Caco-2 (cell line): ENCODE results near the gene GP1BB. TPM values are rescaled to one million over a fixed set of nuclear protein-coding genes. Genes with fewer than 3 reads are reported as not detected.

Source experiments
- BruUV-seq: library from RNA; stranded (reverse); fragments of 400-500 nt; replicated peaks from 2 replicates; lab custom pipeline; 2021; lab: Mats Ljungman, UMichigan
- CTCF ChIA-PET: fragments of 300-600 bp; sonication (Branson Sonifier 250); formaldehyde crosslinking; loops from one replicate; lab custom pipeline; 2022; ENCODE audit warnings: antibody characterized with exemption; lab: Charles Lee
- POLR2A ChIA-PET: fragments of 300-600 bp; sonication (Branson Sonifier 250); formaldehyde crosslinking; loops from one replicate; lab custom pipeline; 2022; ENCODE audit warnings: antibody characterized with exemption; lab: Charles Lee
- DNase-seq, 2 experiments: peaks; one replicate each; pipeline versions ENCODE4 v3.0.0 to v3.0.0-alpha.2; 2020 to 2022
- H3K27me3 ChIP-seq: replicated peaks from 2 replicates; pipeline ENCODE4 v1.6.0; 2011; ENCODE audit warnings: low read length; ENCODE audit not compliant: control insufficient read depth, insufficient read depth
- H3K36me3 ChIP-seq: 2 replicates; pipeline ENCODE4 v1.5.1; 2011; ENCODE audit warnings: low read length; ENCODE audit not compliant: control insufficient read depth, insufficient read depth
- H3K4me1 ChIP-seq: fragments of 250-450 bp; sonication (Bioruptor Pico); 2 replicates; pipeline ENCODE4 v1.5.1; 2020; ENCODE audit warnings: mild to moderate bottlenecking
- H3K4me3 ChIP-seq: 2 replicates; pipeline ENCODE4 v1.5.1; 2011; ENCODE audit warnings: low read depth, mild to moderate bottlenecking, control low read depth, low read length
- H3K9me3 ChIP-seq: fragments of 250-450 bp; sonication (Bioruptor Pico); 2 replicates; pipeline ENCODE4 v1.5.1; 2020; ENCODE audit warnings: mild to moderate bottlenecking, moderate library complexity
- H3K27ac Mint-ChIP-seq: one replicate; pipeline ENCODE4 v1.8.0; 2022; ENCODE audit warnings: mixed read lengths; ENCODE audit not compliant: unreplicated experiment
- H3K27me3 Mint-ChIP-seq: one replicate; pipeline ENCODE4 v1.8.0; 2022; ENCODE audit warnings: mixed read lengths; ENCODE audit not compliant: insufficient read depth, unreplicated experiment
- H3K36me3 Mint-ChIP-seq: one replicate; pipeline ENCODE4 v1.8.0; 2022; ENCODE audit warnings: mild to moderate bottlenecking, mixed read lengths; ENCODE audit not compliant: insufficient read depth, unreplicated experiment
- H3K4me1 Mint-ChIP-seq: one replicate; pipeline ENCODE4 v1.8.0; 2022; ENCODE audit warnings: low read depth, mixed read lengths; ENCODE audit not compliant: unreplicated experiment
- H3K4me3 Mint-ChIP-seq: one replicate; pipeline ENCODE4 v1.8.0; 2022; ENCODE audit warnings: mild to moderate bottlenecking, moderate library complexity, mixed read lengths; ENCODE audit not compliant: unreplicated experiment
- H3K9me3 Mint-ChIP-seq: one replicate; pipeline ENCODE4 v1.8.0; 2022; ENCODE audit warnings: mixed read lengths; ENCODE audit not compliant: unreplicated experiment
- CTCF ChIP-seq, 2 experiments: fragments of 200-600 bp in 1 of 2; IDR thresholded peaks; 1 replicate in 1 of 2; 2 replicates in 1 of 2; pipeline versions ENCODE4 v1.5.1 to v1.8.0; 2011 to 2022; ENCODE audit warnings: antibody characterized with exemption in 1 of 2, control low read depth in 1 of 2, inconsistent platforms in 1 of 2, low read depth in 1 of 2, low read length in 1 of 2, mild to moderate bottlenecking in 1 of 2, moderate library complexity in 1 of 2; ENCODE audit not compliant: insufficient read depth in 1 of 2, severe bottlenecking in 1 of 2, unreplicated experiment in 1 of 2
- intact Hi-C: fragments of 100-400 bp; cut with micrococcal nuclease; formaldehyde crosslinking; loops from one replicate; pipeline ENCODE4 v1.10.0; 2022; ENCODE audit not compliant: unreplicated experiment
- total RNA-seq: library from RNA; stranded (reverse); gene quantifications from 2 replicates; pipeline ENCODE4 v1.2.3, GENCODE V29; 2022

The GP1BB gene
- total RNA-seq, 1 experiment from 2014 or later = 1.0 TPM

- Histone ChIP-seq H3K4me3 (no peak overlapping the region), H3K36me3 (no peaks in the 10 kb centered on the region), H3K27me3 (no peaks in the 10 kb centered on the region), H3K4me1 (peaks cover 17% of the 10 kb centered on the region), H3K9me3 (no peaks in the 10 kb centered on the region)
- H3K27me3 Mint-ChIP-seq = peaks cover 3% of the 10 kb centered on the region
- no peak overlapping the region for H3K27ac Mint-ChIP-seq
- no peaks in the 10 kb centered on the region for H3K9me3 Mint-ChIP-seq
- no peak for TF ChIP-seq CTCF (IDR thresholded peaks at IDR 0.05; ENCODE audit: insufficient read depth in 1 of 2, low read depth in 1 of 2, low read length in 1 of 2, severe bottlenecking in 1 of 2, unreplicated experiment in 1 of 2)
- peaks cover 3% of the 10 kb centered on the region for H3K36me3 Mint-ChIP-seq
- intact Hi-C loops = no loop called here
- CTCF ChIA-PET = interaction anchor here (0.6 kb wide), 1 partner anchor 24 kb away, joined by 3 read pairs; no protein-coding TSS in a partner anchor
- POLR2A ChIA-PET = no interaction called here
- no peak overlapping the region for H3K4me3 Mint-ChIP-seq
- DNase-seq = no peak
- no TSS peak for BruUV-seq
- H3K4me1 Mint-ChIP-seq = no peaks in the 10 kb centered on the region
Measured at GRCh38 chr22:19732403-19733113, 9.2 kb downstream of the GP1BB start.

- H3K4me1 Mint-ChIP-seq = no peaks in the 10 kb centered on the region
- no peak for DNase-seq
- intact Hi-C loops = no loop called here
- POLR2A ChIA-PET = no interaction called here
- no peaks in the 10 kb centered on the region for H3K27me3 ChIP-seq
- H3K27ac Mint-ChIP-seq = no peak overlapping the region
- H3K27me3 Mint-ChIP-seq = no peaks in the 10 kb centered on the region
- BruUV-seq = no TSS peak
- no peak for TF ChIP-seq CTCF (IDR thresholded peaks at IDR 0.05; ENCODE audit: insufficient read depth in 1 of 2, low read depth in 1 of 2, low read length in 1 of 2, severe bottlenecking in 1 of 2, unreplicated experiment in 1 of 2)
- CTCF ChIA-PET = no interaction called here
- H3K4me3 ChIP-seq = no peak overlapping the region
- no peaks in the 10 kb centered on the region for H3K9me3 ChIP-seq
- no peaks in the 10 kb centered on the region for H3K36me3 ChIP-seq
- no peaks in the 10 kb centered on the region for H3K9me3 Mint-ChIP-seq
- H3K4me3 Mint-ChIP-seq = no peak overlapping the region
- H3K4me1 ChIP-seq = peaks cover 17% of the 10 kb centered on the region
- H3K36me3 Mint-ChIP-seq = no peaks in the 10 kb centered on the region
Measured at GRCh38 chr22:19733755-19734154, 10.4 kb downstream of the GP1BB start.

GRCh38 chr22:19734163-19734562 is 10.8 kb downstream of the GP1BB start:
- intact Hi-C loops = no loop called here
- H3K36me3 Mint-ChIP-seq = no peaks in the 10 kb centered on the region
- no peak overlapping the region for H3K4me3 Mint-ChIP-seq
- ChIA-PET CTCF (no interaction called here), POLR2A (no interaction called here)
- H3K4me1 ChIP-seq = peaks cover 17% of the 10 kb centered on the region
- no peak overlapping the region for H3K4me3 ChIP-seq
- no peak overlapping the region for H3K27ac Mint-ChIP-seq
- no peaks in the 10 kb centered on the region for H3K4me1 Mint-ChIP-seq
- H3K27me3 Mint-ChIP-seq = no peaks in the 10 kb centered on the region
- H3K9me3 ChIP-seq = no peaks in the 10 kb centered on the region
- TF ChIP-seq CTCF (IDR thresholded peaks at IDR 0.05; ENCODE audit: insufficient read depth in 1 of 2, low read depth in 1 of 2, low read length in 1 of 2, severe bottlenecking in 1 of 2, unreplicated experiment in 1 of 2) = no peak
- H3K27me3 ChIP-seq = no peaks in the 10 kb centered on the region
- H3K36me3 ChIP-seq = no peaks in the 10 kb centered on the region
- no peak for DNase-seq
- BruUV-seq = no TSS peak
- no peaks in the 10 kb centered on the region for H3K9me3 Mint-ChIP-seq
